ENCODE data around the gene NTF3. TPM values are rescaled to one million over a fixed set of nuclear protein-coding genes. Genes with fewer than 3 reads are reported as not detected.

The NTF3 gene
- 0.81 and 1.7 TPM in 2 replicates for total RNA-seq (2014; rRNA removed; shearing (Covaris generic))

GRCh38 chr12:5432011-5432400 is at the start of gene NTF3:
NTF3 (plus strand) TSS chr12:5432108; CDS start chr12:5432325, 217 bp downstream.
- peaks cover 66% of the 10 kb centered on the region for H3K27me3 ChIP-seq (replicated peaks)

GRCh38 chr12:5384015-5384414 is 47.9 kb upstream of the NTF3 start:
- no peaks in the 10 kb centered on the region for H3K9me3 ChIP-seq (replicated peaks)
- H3K4me3 ChIP-seq = no peak overlapping the region
- H3K27me3 ChIP-seq (replicated peaks) = no peaks in the 10 kb centered on the region; the same call in 1 of the 2 replicates
- no peaks in the 10 kb centered on the region for H3K36me3 ChIP-seq
- peaks cover 4% of the 10 kb centered on the region for H3K4me1 ChIP-seq (replicated peaks)
- no peak for DNase-seq (ENCODE audit: low read depth in 1 of 2, low spot score in 2 of 2)
- H3K27ac ChIP-seq = no peak overlapping the region

More at GRCh38 chr12:5432011-5432400, at the start of gene NTF3:
- H3K9me3 ChIP-seq (replicated peaks) = no peaks in the 10 kb centered on the region
- peak within 1 kb of the TSS; percentile 35 for H3K4me3 ChIP-seq
- no peak within 1 kb of the TSS for H3K27ac ChIP-seq
- DNase-seq (ENCODE audit: low read depth in 1 of 2, low spot score in 2 of 2) = no peak
- H3K4me1 ChIP-seq (replicated peaks) = peaks cover 24% of the 10 kb centered on the region
- no peaks in the 10 kb centered on the region for H3K36me3 ChIP-seq

- H3K27me3 ChIP-seq (replicated peaks) = no peaks in the 10 kb centered on the region; the same call in 1 of the 2 replicates
- H3K36me3 ChIP-seq = no peaks in the 10 kb centered on the region
- no peak overlapping the region for H3K27ac ChIP-seq
- H3K4me3 ChIP-seq = no peak overlapping the region
- peak in 1 of 2 experiments; percentile 34 for DNase-seq (ENCODE audit: low read depth in 1 of 2, low spot score in 2 of 2)
- H3K4me1 ChIP-seq (replicated peaks) = peaks cover 9% of the 10 kb centered on the region
- no peaks in the 10 kb centered on the region for H3K9me3 ChIP-seq (replicated peaks)
Observed at GRCh38 chr12:5388581-5389535, 43.0 kb upstream of the NTF3 start.

DNA sequence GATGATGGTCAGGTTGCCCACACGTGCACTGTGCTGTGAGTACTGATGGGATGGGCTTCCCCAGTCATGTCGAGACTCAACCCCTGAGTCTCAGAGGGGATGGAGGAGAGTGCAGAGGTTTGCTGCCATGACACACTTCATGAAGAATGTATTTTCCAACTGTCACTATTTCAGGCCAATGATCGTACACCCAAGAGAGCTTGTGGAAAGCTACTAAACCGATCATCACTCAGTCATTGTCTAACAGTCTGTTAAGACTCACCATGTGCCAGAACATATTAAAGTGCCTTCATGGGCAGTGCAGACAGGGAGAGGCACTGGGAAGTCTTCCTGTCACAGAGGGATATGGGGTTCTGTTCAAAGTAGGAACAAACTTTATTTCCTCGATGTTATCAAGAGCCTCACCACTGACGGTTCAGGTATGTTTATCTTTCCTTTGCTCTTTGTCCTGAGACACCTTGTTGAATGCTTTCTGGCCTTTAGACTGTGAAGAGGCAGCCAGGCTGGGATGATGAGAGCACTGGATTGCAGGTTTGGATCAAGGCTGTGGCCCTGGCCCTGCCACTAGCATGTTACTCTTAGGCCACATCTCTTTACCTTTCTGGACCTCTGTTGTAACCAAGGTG is 41.6 kb upstream of the NTF3 start:
- DNase-seq (ENCODE audit: low read depth in 1 of 2, low spot score in 2 of 2) = no peak
- H3K4me1 ChIP-seq (replicated peaks) = peaks cover 9% of the 10 kb centered on the region

GRCh38 chr12:5391653-5392052 is 40.3 kb upstream of the NTF3 start:
- H3K36me3 ChIP-seq = no peaks in the 10 kb centered on the region
- no peak overlapping the region for H3K4me3 ChIP-seq
- peaks cover 3% of the 10 kb centered on the region; the same call in 1 of the 2 replicates for H3K9me3 ChIP-seq (replicated peaks)
- H3K27me3 ChIP-seq (replicated peaks) = no peaks in the 10 kb centered on the region
- no peak for DNase-seq (ENCODE audit: low read depth in 1 of 2, low spot score in 2 of 2)
- no peak overlapping the region for H3K27ac ChIP-seq
- peaks cover 9% of the 10 kb centered on the region for H3K4me1 ChIP-seq (replicated peaks)

More for the DNA sequence above, 41.6 kb upstream of the NTF3 start:
- H3K27me3 ChIP-seq (replicated peaks) = no peaks in the 10 kb centered on the region
- H3K4me3 ChIP-seq = no peak overlapping the region
- peaks cover 3% of the 10 kb centered on the region; the same call in 1 of the 2 replicates for H3K9me3 ChIP-seq (replicated peaks)
- no peaks in the 10 kb centered on the region for H3K36me3 ChIP-seq
- no peak overlapping the region for H3K27ac ChIP-seq

DNA sequence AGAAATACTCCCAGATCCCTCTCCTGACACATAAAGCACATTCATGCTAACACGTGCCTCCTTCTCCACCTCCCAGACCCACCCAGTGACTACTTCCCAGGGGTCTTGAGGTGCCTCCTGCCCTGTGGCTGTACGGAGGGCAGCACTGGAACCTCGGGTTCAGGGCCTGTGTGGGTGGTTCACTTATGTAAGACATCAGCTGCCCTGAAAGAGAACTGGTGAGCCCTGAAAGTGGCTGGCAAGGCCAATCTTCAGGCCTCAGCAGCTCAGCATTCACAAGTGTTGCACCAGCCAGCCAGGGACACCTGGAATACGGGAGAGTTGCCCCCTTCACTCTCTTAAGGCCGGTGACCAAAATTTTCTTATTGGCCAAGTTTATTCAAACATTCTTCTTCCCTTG is 38.9 kb upstream of the NTF3 start:
- Histone ChIP-seq H3K27ac (no peak overlapping the region), H3K36me3 (no peaks in the 10 kb centered on the region), H3K27me3 (replicated peaks) (no peaks in the 10 kb centered on the region), H3K4me3 (no peak overlapping the region), H3K4me1 (replicated peaks) (peaks cover 9% of the 10 kb centered on the region), H3K9me3 (replicated peaks) (peaks cover 3% of the 10 kb centered on the region; the same call in 1 of the 2 replicates)
- no peak for DNase-seq (ENCODE audit: low read depth in 1 of 2, low spot score in 2 of 2)

DNA sequence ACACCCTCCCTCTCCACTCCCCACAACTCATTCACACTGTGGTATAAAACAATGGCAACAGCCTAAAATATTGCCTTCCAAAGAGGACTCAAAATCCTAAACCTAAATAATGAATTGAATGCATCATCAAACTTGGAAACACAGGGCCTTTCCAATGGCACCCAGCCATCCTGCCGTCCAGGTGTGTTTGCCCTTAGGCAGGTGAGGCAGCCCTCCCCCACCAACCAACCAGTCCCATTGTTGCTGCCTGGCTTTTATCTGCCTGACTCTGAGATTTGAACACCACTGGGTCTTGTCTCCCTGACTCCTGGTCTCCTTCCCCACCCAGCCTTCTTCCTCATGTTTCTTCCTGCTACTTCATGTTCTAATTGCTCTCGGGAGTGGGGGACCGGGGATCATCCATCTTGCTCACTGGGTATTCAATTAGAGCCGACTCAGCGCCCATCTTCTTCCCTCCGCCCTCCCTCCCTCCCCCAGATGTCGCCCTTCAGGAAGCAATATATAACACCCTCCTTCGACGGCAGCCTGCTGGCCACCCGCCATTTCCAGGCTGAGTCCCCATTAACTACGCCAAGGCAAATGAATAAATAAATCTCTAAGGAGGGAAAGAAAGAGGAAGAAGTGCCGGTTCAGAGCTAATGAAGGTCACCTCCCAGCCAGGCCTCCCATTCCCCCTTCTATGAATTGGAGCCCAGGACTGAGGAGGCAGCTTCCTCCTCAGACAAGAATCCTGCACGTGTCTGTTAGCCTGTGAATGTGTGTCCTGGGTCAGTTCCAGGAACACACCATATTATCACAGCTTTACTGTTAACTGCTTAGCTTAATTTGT is 36.3 kb upstream of the NTF3 start:
- Histone ChIP-seq H3K27me3 (replicated peaks) (no peaks in the 10 kb centered on the region), H3K9me3 (replicated peaks) (peaks cover 3% of the 10 kb centered on the region; the same call in 1 of the 2 replicates), H3K4me1 (replicated peaks) (no peaks in the 10 kb centered on the region), H3K4me3 (no peak overlapping the region), H3K27ac (no peak overlapping the region), H3K36me3 (no peaks in the 10 kb centered on the region)
- DNase-seq (ENCODE audit: low read depth in 1 of 2, low spot score in 2 of 2) = no peak

- DNase-seq (ENCODE audit: low read depth in 1 of 2, low spot score in 2 of 2) = no peak
- no peaks in the 10 kb centered on the region for H3K4me1 ChIP-seq (replicated peaks)
- no peaks in the 10 kb centered on the region for H3K36me3 ChIP-seq
- no peaks in the 10 kb centered on the region for H3K27me3 ChIP-seq (replicated peaks)
- no peak overlapping the region for H3K27ac ChIP-seq
- H3K4me3 ChIP-seq = no peak overlapping the region
- H3K9me3 ChIP-seq (replicated peaks) = peaks cover 3% of the 10 kb centered on the region; the same call in 1 of the 2 replicates
Observed at GRCh38 chr12:5396541-5396940, 35.4 kb upstream of the NTF3 start.

- no peak for DNase-seq (ENCODE audit: low read depth in 1 of 2, low spot score in 2 of 2)
- Histone ChIP-seq H3K27me3 (replicated peaks) (peaks cover 2% of the 10 kb centered on the region), H3K36me3 (no peaks in the 10 kb centered on the region), H3K4me3 (no peak overlapping the region), H3K9me3 (replicated peaks) (peaks cover 2% of the 10 kb centered on the region; the same call in 1 of the 2 replicates), H3K27ac (no peak overlapping the region), H3K4me1 (replicated peaks) (no peaks in the 10 kb centered on the region)
Observed at GRCh38 chr12:5399266-5399665, 32.6 kb upstream of the NTF3 start.

- H3K9me3 ChIP-seq (replicated peaks) = no peaks in the 10 kb centered on the region
- H3K36me3 ChIP-seq = no peaks in the 10 kb centered on the region
- DNase-seq (ENCODE audit: low read depth in 1 of 2, low spot score in 2 of 2) = no peak
- H3K27ac ChIP-seq = no peak overlapping the region
- no peak overlapping the region for H3K4me3 ChIP-seq
- H3K27me3 ChIP-seq (replicated peaks) = peaks cover 13% of the 10 kb centered on the region
- no peaks in the 10 kb centered on the region for H3K4me1 ChIP-seq (replicated peaks)
Observed at GRCh38 chr12:5402009-5402935, 29.6 kb upstream of the NTF3 start.

GRCh38 chr12:5403411-5403810 is 28.5 kb upstream of the NTF3 start:
- Histone ChIP-seq H3K4me3 (no peak overlapping the region), H3K4me1 (replicated peaks) (no peaks in the 10 kb centered on the region), H3K27me3 (replicated peaks) (peaks cover 19% of the 10 kb centered on the region), H3K9me3 (replicated peaks) (no peaks in the 10 kb centered on the region), H3K27ac (no peak overlapping the region), H3K36me3 (no peaks in the 10 kb centered on the region)
- no peak for DNase-seq (ENCODE audit: low read depth in 1 of 2, low spot score in 2 of 2)

GRCh38 chr12:5407034-5407856 is 24.7 kb upstream of the NTF3 start:
- H3K36me3 ChIP-seq = no peaks in the 10 kb centered on the region
- no peak overlapping the region for H3K4me3 ChIP-seq
- H3K9me3 ChIP-seq (replicated peaks) = no peaks in the 10 kb centered on the region
- DNase-seq (ENCODE audit: low read depth in 1 of 2, low spot score in 2 of 2) = no peak
- no peaks in the 10 kb centered on the region for H3K4me1 ChIP-seq (replicated peaks)
- no peak overlapping the region for H3K27ac ChIP-seq
- peaks cover 35% of the 10 kb centered on the region for H3K27me3 ChIP-seq (replicated peaks)
